PC-3 (cell line): ENCODE data around the gene PVRIG. TPM values are rescaled to one million over a fixed set of nuclear protein-coding genes. Genes with fewer than 3 reads are reported as not detected.
"Not testable (repeated sequence)": the region's sequence is repeated elsewhere in the genome, so short reads cannot be mapped to it uniquely, and the experiment has no call there.

ENCODE experiments used
- ATAC-seq: fragments of 200-7000 bp; cut with Tn5 transposase; 2 replicates; pipeline ENCODE4 v1.9.1; 2020; ENCODE audit warnings: mild to moderate bottlenecking, moderate library complexity
- BruUV-seq: library from RNA; stranded (reverse); fragments of 400-500 nt; replicated peaks from 2 replicates; lab custom pipeline; 2021; lab: Mats Ljungman, UMichigan
- CTCF ChIA-PET: fragments of 300-600 bp; sonication (Branson Sonifier 250); formaldehyde crosslinking; loops from one replicate; lab custom pipeline; 2022; ENCODE audit warnings: antibody characterized with exemption; lab: Charles Lee
- POLR2A ChIA-PET: fragments of 300-600 bp; sonication (Branson Sonifier 250); formaldehyde crosslinking; loops from one replicate; lab custom pipeline; 2022; ENCODE audit warnings: antibody characterized with exemption; ENCODE audit not compliant: unreplicated experiment; lab: Charles Lee
- DNase-seq: peaks from one replicate; pipeline ENCODE4 v3.0.0-alpha.2; 2015
- H2AFZ ChIP-seq: fragments of 300-600 bp; sonication (generic); 2 replicates; pipeline ENCODE4 v1.6.0; 2016; ENCODE audit warnings: antibody characterized with exemption, low read length
- H3F3A ChIP-seq: fragments of 300-600 bp; sonication (generic); one replicate; pipeline ENCODE4 v1.6.0; 2017; ENCODE audit warnings: antibody characterized with exemption, low read length, control low read depth, mild to moderate bottlenecking; ENCODE audit not compliant: unreplicated experiment
- H3K27ac ChIP-seq: fragments of 300-600 bp; sonication (generic); 2 replicates; pipeline ENCODE4 v1.5.1; 2016; ENCODE audit warnings: mild to moderate bottlenecking, low read length
- H3K27me3 ChIP-seq: fragments of 300-600 bp; sonication (generic); 2 replicates; pipeline ENCODE4 v1.6.1; 2016; ENCODE audit warnings: low read length, mixed read lengths
- H3K36me3 ChIP-seq: fragments of 300-600 bp; sonication (generic); 2 replicates; pipeline ENCODE4 v1.6.1; 2016; ENCODE audit warnings: low read depth, mixed run types, low read length, mixed read lengths
- H3K4me1 ChIP-seq: fragments of 300-600 bp; sonication (generic); 2 replicates; pipeline ENCODE4 v1.5.1; 2016; ENCODE audit warnings: low read length; ENCODE audit not compliant: insufficient read depth
- H3K4me2 ChIP-seq: fragments of 300-600 bp; sonication (generic); 2 replicates; pipeline ENCODE4 v1.6.0; 2016; ENCODE audit warnings: low read length
- H3K4me3 ChIP-seq: fragments of 300-600 bp; sonication (generic); 2 replicates; pipeline ENCODE4 v1.5.1; 2016; ENCODE audit warnings: mild to moderate bottlenecking, low read length, mixed read lengths
- H3K79me2 ChIP-seq: fragments of 300-600 bp; sonication (generic); 2 replicates; pipeline ENCODE4 v1.6.1; 2017; ENCODE audit warnings: low read length, mixed read lengths
- H3K9ac ChIP-seq: fragments of 300-600 bp; sonication (generic); 2 replicates; pipeline ENCODE4 v1.6.0; 2016; ENCODE audit warnings: mild to moderate bottlenecking, low read length
- H3K9me2 ChIP-seq: fragments of 300-600 bp; sonication (generic); replicated peaks from 2 replicates; pipeline ENCODE4 v1.6.1; 2016; ENCODE audit warnings: mixed run types, low read length, mixed read lengths
- H3K9me3 ChIP-seq: fragments of 300-600 bp; sonication (generic); 2 replicates; pipeline ENCODE4 v1.6.1; 2016; ENCODE audit warnings: low read length, mixed read lengths
- H4K20me1 ChIP-seq: fragments of 300-600 bp; sonication (generic); 2 replicates; pipeline ENCODE4 v1.6.1; 2016; ENCODE audit warnings: low read length, mixed read lengths
- intact Hi-C: fragments of 100-400 bp; cut with micrococcal nuclease; formaldehyde crosslinking; loops from 2 replicates; pipeline ENCODE4 v1.9.0; 2023
- total RNA-seq: library from RNA; depleted of rRNA; stranded (reverse); fragments of >200 nt; gene quantifications from 2 replicates; pipeline ENCODE4 v1.2.3, GENCODE V29; 2014; rRNA removed

PVRIG gene
- total RNA-seq, 1 experiment from 2014 or later: not detected

DNA sequence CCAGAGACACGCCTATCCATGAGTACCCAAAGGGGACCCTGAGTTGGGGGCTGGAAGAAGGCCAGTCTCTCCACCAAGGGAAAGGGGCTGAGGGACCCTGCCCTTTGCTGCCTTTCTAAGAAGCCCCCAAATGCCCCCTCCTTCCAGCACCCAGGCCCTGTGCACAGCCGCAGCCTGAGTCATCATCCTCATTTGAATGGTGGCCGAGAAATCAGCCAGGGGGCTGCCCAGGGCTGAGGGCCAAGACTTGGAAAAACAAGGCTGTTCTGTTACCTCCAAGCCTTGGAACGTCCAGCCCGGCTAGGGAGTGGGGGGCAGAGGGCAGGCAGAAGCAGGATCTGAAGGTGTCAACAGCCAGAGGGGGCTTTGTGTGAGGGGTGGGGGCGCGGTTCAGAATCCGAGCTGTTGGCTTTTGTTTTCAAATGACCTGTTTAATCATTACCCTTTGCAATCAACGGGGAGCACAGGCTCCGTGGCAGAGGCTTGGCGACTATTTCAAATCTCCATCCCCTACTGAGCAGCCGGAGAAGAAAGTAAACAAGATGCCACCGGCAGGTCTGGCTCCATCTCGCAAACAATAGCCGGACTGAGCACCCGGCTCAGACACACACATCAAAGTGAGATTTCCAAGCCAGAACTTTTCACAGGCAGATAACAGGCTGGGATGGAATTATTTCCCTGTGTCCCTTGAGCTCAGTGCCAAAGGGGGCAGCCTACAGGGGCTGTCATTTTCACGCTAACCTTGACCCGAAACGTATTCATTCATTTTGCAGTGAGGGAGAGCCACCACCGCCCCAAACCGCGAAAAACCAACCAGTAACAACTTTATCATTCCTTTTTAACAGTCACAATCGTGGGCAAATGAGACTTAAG, 50.5 kb downstream of the PVRIG start:
- CTCF ChIA-PET, POLR2A ChIA-PET: not testable (repeated sequence)
- H2AFZ ChIP-seq: peak overlapping the region; percentile 72

More for the DNA sequence above, 50.5 kb downstream of the PVRIG start:
- BruUV-seq: TSS peak; percentile 43
- peak; percentile 37 for ATAC-seq
- not testable (repeated sequence) for H3F3A ChIP-seq, H3K36me3 ChIP-seq, DNase-seq, H3K27ac ChIP-seq, H3K9me3 ChIP-seq, H3K79me2 ChIP-seq, H3K9me2 ChIP-seq, H3K9ac ChIP-seq, H3K27me3 ChIP-seq, H4K20me1 ChIP-seq
- H3K4me1 ChIP-seq: 0 out of 2 replicates have a peak, but pooled peaks cover 12% of the 10 kb centered on the region
- H3K4me3 ChIP-seq: peak overlapping the region; percentile 60
- intact Hi-C loops: loop anchor here (10.0 kb wide), 1 partner anchor 75 kb away; no protein-coding TSS in a partner anchor
- H3K4me2 ChIP-seq: peak overlapping the region; percentile 84

Other genes starting within 250 kb of the PVRIG start
- 0.18 TPM in 1 of 2 replicates, not detected in the other for gene AZGP1, start 243.9 kb upstream of the PVRIG start, total RNA-seq
- gene ZKSCAN1, start 204.4 kb upstream of the PVRIG start, total RNA-seq: 13.6 and 13.9 TPM in 2 replicates
- 4.7 and 7.3 TPM in 2 replicates for gene ZSCAN21, start 170.2 kb upstream of the PVRIG start, total RNA-seq
- 16.5 and 18.0 TPM in 2 replicates for gene ZNF3, start 138.2 kb upstream of the PVRIG start, total RNA-seq
- 95.7 and 110 TPM in 2 replicates for gene COPS6, start 131.0 kb upstream of the PVRIG start, total RNA-seq
- 208 and 226 TPM in 2 replicates for gene MCM7, start 118.6 kb upstream of the PVRIG start, total RNA-seq
- gene AP4M1, start 118.3 kb upstream of the PVRIG start, total RNA-seq: 17.9 and 23.9 TPM in 2 replicates
- gene TAF6, start 100.6 kb upstream of the PVRIG start, total RNA-seq: 51.4 and 58.6 TPM in 2 replicates
- gene CNPY4, start 100.3 kb upstream of the PVRIG start, total RNA-seq: 7.5 and 11.6 TPM in 2 replicates
- gene MBLAC1, start 93.0 kb upstream of the PVRIG start, total RNA-seq: 2.7 and 4.3 TPM in 2 replicates
- 107 and 146 TPM in 2 replicates for gene LAMTOR4, start 71.0 kb upstream of the PVRIG start, total RNA-seq
- 19.2 and 20.3 TPM in 2 replicates for gene TRAPPC14, start 61.2 kb upstream of the PVRIG start, total RNA-seq
- gene GAL3ST4, start 51.3 kb upstream of the PVRIG start, total RNA-seq: 0.23 and 1.1 TPM in 2 replicates
- gene GPC2, start 42.6 kb upstream of the PVRIG start, total RNA-seq: 1.6 and 2.3 TPM in 2 replicates
- gene STAG3, start 42.0 kb upstream of the PVRIG start, total RNA-seq: 0.07 and 1.2 TPM in 2 replicates
- gene SPDYE3, start 87.8 kb downstream of the PVRIG start, total RNA-seq: not detected in 2 replicates
- gene PILRB, start 138.2 kb downstream of the PVRIG start, total RNA-seq: 71.6 and 74.1 TPM in 2 replicates
- gene PILRA, start 153.5 kb downstream of the PVRIG start, total RNA-seq: 0.92 and 1.9 TPM in 2 replicates
- 1.4 and 2.2 TPM in 2 replicates for gene ZCWPW1, start 208.8 kb downstream of the PVRIG start, total RNA-seq
- 35.1 and 36.0 TPM in 2 replicates for gene MEPCE, start 209.9 kb downstream of the PVRIG start, total RNA-seq
- 36.1 and 51.1 TPM in 2 replicates for gene PPP1R35, start 216.5 kb downstream of the PVRIG start, total RNA-seq
- gene SPACDR, start 244.3 kb downstream of the PVRIG start, total RNA-seq: 0.11 and 2.5 TPM in 2 replicates